Measurements from ENCODE around the gene RNF207.

The RNF207 gene

DNA sequence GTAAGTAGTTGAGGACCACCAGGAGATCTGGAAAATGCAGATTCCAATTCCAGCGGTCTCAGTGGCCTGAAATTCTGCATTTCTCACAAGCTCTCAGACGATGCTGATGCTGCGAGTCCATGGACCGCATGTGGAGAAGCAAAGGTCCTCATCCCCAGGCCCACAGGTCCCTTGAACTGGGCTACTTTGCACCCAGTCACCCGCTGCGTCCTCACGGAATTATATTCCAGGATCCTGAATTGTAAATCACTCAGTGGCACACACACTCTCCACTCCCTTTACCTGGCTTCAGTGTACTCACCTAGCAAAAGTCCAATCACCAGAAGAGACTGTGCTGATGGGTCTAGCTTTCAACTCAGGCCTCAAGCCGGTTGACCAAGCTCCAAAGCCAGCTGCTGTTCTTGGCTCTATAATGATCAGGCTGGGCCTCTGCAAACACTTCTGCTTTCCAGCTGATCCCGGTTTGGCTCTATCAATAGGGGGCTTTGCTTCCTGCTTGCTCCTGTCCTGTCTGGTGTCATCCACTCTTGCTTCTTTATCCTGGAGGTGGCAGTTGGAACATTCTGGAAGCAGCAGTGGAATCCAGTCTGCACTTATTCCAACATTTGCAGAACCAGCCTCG is 5.6 kb upstream of the RNF207 start:
- H3K27me3 ChIP-seq (replicated peaks in 2 of 5; ENCODE audit: control insufficient read depth in 4 of 5, insufficient read depth in 5 of 5, low read length in 4 of 5) = peaks cover 0 to 10% (median 3%) of the 10 kb centered on the region in 5 experiments
- no peaks in the 10 kb centered on the region for H3K9me3 ChIP-seq (ENCODE audit: control extremely low read depth in 1 of 5, control insufficient read depth in 4 of 5, insufficient read depth in 2 of 5, low read depth in 1 of 5, low read length in 4 of 5)
- peak overlapping the region in 6 of 7 experiments; percentile 84 to 99 (median 93) for H3K4me3 ChIP-seq (ENCODE audit: control insufficient read depth in 1 of 7, extremely low read depth in 1 of 7, insufficient read depth in 4 of 7, low read depth in 2 of 7, low read length in 6 of 7)
- ChIA-PET CTCF (interaction anchor here (1.0 to 1.2 kb wide), 4 partner anchors 12 to 35 kb away, joined by 3 to 5 read pairs (median 4); partner anchors contain the start of gene ICMT), POLR2A (no interaction called here)
- H3K27ac ChIP-seq (ENCODE audit: insufficient read depth in 1 of 2, low read depth in 1 of 2, low read length in 2 of 2, poor library complexity in 1 of 2, severe bottlenecking in 2 of 2) = peak overlapping the region; percentile 72 to 91
- H3K4me1 ChIP-seq (ENCODE audit: control extremely low read depth in 1 of 4, control insufficient read depth in 4 of 4, insufficient read depth in 4 of 4, low read length in 3 of 4) = peaks cover 19 to 33% (median 29%) of the 10 kb centered on the region in 4 experiments
- DNase-seq = no peak
- 87% methylated on average over 10 of the region's 10 CpGs for WGBS (ENCODE audit: insufficient coverage)
- peaks cover 0 to 17% (median 12%) of the 10 kb centered on the region in 4 experiments for H3K36me3 ChIP-seq (ENCODE audit: control insufficient read depth in 4 of 4, insufficient read depth in 4 of 4, low read length in 3 of 4)

DNA sequence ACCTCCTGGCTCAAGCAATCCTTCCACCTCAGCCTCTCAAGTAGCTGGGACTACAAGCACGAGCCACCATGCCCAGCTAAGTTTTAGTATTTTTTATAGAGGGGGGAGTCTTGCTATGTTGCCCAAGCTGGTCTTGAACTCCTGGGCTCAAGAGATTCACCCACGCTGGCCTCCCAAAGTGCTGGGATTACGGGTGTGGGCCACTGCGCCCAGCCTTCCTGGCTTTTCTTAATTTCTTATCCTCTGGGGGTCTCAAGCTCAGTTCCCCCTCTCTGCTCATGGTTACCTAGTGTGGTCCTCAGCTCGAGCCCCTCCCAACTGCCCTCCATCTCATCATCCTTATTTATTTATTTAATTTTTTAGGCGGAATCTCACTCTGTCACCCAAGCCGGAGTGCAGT is 3.7 kb upstream of the RNF207 start:
- H3K4me1 ChIP-seq (ENCODE audit: control extremely low read depth in 1 of 4, control insufficient read depth in 4 of 4, insufficient read depth in 4 of 4, low read length in 3 of 4) = peaks cover 19 to 42% (median 39%) of the 10 kb centered on the region in 4 experiments

DNA sequence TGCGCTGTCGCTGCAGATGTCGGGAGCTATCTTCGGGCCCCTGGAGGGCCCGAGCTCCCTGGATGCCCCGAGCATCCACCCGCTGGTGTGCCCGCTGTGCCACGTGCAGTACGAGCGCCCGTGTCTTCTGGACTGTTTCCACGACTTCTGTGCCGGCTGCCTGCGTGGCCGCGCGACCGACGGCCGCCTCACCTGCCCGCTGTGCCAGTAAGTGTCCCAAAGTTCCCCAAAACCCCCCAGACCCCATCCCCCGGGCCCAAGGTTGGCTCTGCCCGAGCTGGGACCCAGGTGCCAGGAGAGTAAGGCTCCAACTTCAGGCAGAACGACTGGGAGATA is 569 bp downstream of the RNF207 start:
- CTCF ChIA-PET = interaction anchor here (0.9 to 2.6 kb wide), 12 partner anchors 10 to 101 kb away, joined by 3 to 12 read pairs (median 3); partner anchors contain the start of gene ICMT
- Histone ChIP-seq H3K4me1 (ENCODE audit: control extremely low read depth in 1 of 4, control insufficient read depth in 4 of 4, insufficient read depth in 4 of 4, low read length in 3 of 4) (peaks cover 0 to 32% (median 28%) of the 10 kb centered on the region in 4 experiments), H3K4me3 (ENCODE audit: control insufficient read depth in 1 of 7, extremely low read depth in 1 of 7, insufficient read depth in 4 of 7, low read depth in 2 of 7, low read length in 6 of 7) (peak overlapping the region in 5 of 7 experiments; percentile 23 to 70 (median 57)), H3K36me3 (ENCODE audit: control insufficient read depth in 4 of 4, insufficient read depth in 4 of 4, low read length in 3 of 4) (no peaks in the 10 kb centered on the region), H3K9me3 (ENCODE audit: control extremely low read depth in 1 of 5, control insufficient read depth in 4 of 5, insufficient read depth in 2 of 5, low read depth in 1 of 5, low read length in 4 of 5) (no peaks in the 10 kb centered on the region), H3K27ac (ENCODE audit: insufficient read depth in 1 of 2, low read depth in 1 of 2, low read length in 2 of 2, poor library complexity in 1 of 2, severe bottlenecking in 2 of 2) (no peak overlapping the region), H3K27me3 (replicated peaks in 2 of 5; ENCODE audit: control insufficient read depth in 4 of 5, insufficient read depth in 5 of 5, low read length in 4 of 5) (peaks cover 4 to 59% (median 16%) of the 10 kb centered on the region in 5 experiments)
- no peak for DNase-seq
- POLR2A ChIA-PET = no interaction called here
- 4% methylated on average over 14 of the region's 25 CpGs for WGBS (ENCODE audit: insufficient coverage)

More for the DNA sequence above, 3.7 kb upstream of the RNF207 start:
- DNase-seq = no peak
- no peak overlapping the region for H3K27ac ChIP-seq (ENCODE audit: insufficient read depth in 1 of 2, low read depth in 1 of 2, low read length in 2 of 2, poor library complexity in 1 of 2, severe bottlenecking in 2 of 2)
- H3K27me3 ChIP-seq (replicated peaks in 2 of 5; ENCODE audit: control insufficient read depth in 4 of 5, insufficient read depth in 5 of 5, low read length in 4 of 5) = peaks cover 4 to 29% (median 7%) of the 10 kb centered on the region in 5 experiments
- POLR2A ChIA-PET = interaction anchor here (0.5 kb wide), 1 partner anchor 192 kb away, joined by 3 read pairs; no protein-coding TSS in a partner anchor
- whole genome bisulfite sequencing (ENCODE audit: insufficient coverage) = 100% methylated on average over 4 of the region's 7 CpGs
- H3K9me3 ChIP-seq (ENCODE audit: control extremely low read depth in 1 of 5, control insufficient read depth in 4 of 5, insufficient read depth in 2 of 5, low read depth in 1 of 5, low read length in 4 of 5) = no peaks in the 10 kb centered on the region
- CTCF ChIA-PET = interaction anchor here (0.6 kb wide), 1 partner anchor 61 kb away, joined by 3 read pairs; no protein-coding TSS in a partner anchor
- peaks cover 0 to 2% (median under 1%) of the 10 kb centered on the region in 4 experiments for H3K36me3 ChIP-seq (ENCODE audit: control insufficient read depth in 4 of 4, insufficient read depth in 4 of 4, low read length in 3 of 4)
- H3K4me3 ChIP-seq (ENCODE audit: control insufficient read depth in 1 of 7, extremely low read depth in 1 of 7, insufficient read depth in 4 of 7, low read depth in 2 of 7, low read length in 6 of 7) = no peak overlapping the region

DNA sequence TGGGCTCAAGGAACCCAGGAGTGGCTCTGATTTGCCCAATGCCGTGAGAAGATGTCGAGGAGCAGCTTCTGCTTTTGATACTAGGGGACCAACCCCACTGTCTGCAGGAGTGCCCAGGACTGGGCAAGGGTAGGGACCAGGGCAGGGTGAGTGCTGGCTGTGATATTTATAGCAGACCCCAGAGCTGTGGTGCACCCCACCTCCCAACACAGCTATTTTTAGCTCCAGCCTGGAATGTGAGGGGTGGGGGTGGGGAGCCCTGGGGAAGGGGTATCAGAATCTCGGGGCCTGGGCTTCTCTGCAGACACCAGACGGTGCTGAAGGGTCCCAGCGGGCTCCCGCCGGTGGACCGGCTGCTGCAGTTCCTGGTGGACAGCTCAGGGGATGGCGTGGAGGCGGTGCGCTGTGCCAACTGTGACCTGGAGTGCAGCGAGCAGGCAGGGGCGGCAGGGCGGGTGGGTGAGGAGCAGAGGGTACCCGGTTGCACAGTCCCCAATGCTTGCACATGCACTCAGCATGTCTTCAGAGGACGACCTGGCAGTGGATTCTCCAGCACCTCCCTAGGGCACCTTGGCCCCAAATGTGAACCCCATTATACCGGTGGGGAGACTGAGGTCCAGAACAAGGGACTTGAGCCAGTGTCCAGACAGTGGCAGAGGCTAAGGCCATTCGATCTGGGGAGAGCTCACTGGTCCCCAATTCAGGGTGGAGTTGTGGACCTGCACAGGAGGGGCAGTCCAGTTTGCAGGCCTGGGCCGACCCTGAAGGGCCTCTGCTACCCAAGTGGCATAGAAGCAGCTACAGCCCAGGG is 1.4 kb downstream of the RNF207 start:
- H3K9me3 ChIP-seq (ENCODE audit: control extremely low read depth in 1 of 5, control insufficient read depth in 4 of 5, insufficient read depth in 2 of 5, low read depth in 1 of 5, low read length in 4 of 5) = no peaks in the 10 kb centered on the region
- ChIA-PET POLR2A (no interaction called here), CTCF (interaction anchor here (0.9 to 2.6 kb wide), 11 partner anchors 9 to 102 kb away, joined by 3 to 12 read pairs (median 3); partner anchors contain the start of gene ICMT)
- H3K27ac ChIP-seq (ENCODE audit: insufficient read depth in 1 of 2, low read depth in 1 of 2, low read length in 2 of 2, poor library complexity in 1 of 2, severe bottlenecking in 2 of 2) = no peak overlapping the region
- H3K4me3 ChIP-seq (ENCODE audit: control insufficient read depth in 1 of 7, extremely low read depth in 1 of 7, insufficient read depth in 4 of 7, low read depth in 2 of 7, low read length in 6 of 7) = no peak overlapping the region
- H3K36me3 ChIP-seq (ENCODE audit: control insufficient read depth in 4 of 4, insufficient read depth in 4 of 4, low read length in 3 of 4) = no peaks in the 10 kb centered on the region
- peaks cover 4 to 59% (median 16%) of the 10 kb centered on the region in 5 experiments for H3K27me3 ChIP-seq (replicated peaks in 2 of 5; ENCODE audit: control insufficient read depth in 4 of 5, insufficient read depth in 5 of 5, low read length in 4 of 5)
- H3K4me1 ChIP-seq (ENCODE audit: control extremely low read depth in 1 of 4, control insufficient read depth in 4 of 4, insufficient read depth in 4 of 4, low read length in 3 of 4) = peaks cover 0 to 39% (median 34%) of the 10 kb centered on the region in 4 experiments
- peak in 2 of 3 donors; percentile 16 to 27 for DNase-seq
- 51% methylated on average over 16 of the region's 19 CpGs for WGBS (ENCODE audit: insufficient coverage)

- ChIA-PET POLR2A (no interaction called here), CTCF (interaction anchor here (0.7 to 2.6 kb wide), 5 partner anchors 9 to 176 kb away, joined by 3 to 12 read pairs (median 4); partner anchors contain the start of gene ICMT)
- Histone ChIP-seq H3K27ac (ENCODE audit: insufficient read depth in 1 of 2, low read depth in 1 of 2, low read length in 2 of 2, poor library complexity in 1 of 2, severe bottlenecking in 2 of 2) (no peak overlapping the region), H3K4me3 (ENCODE audit: control insufficient read depth in 1 of 7, extremely low read depth in 1 of 7, insufficient read depth in 4 of 7, low read depth in 2 of 7, low read length in 6 of 7) (no peak overlapping the region), H3K9me3 (ENCODE audit: control extremely low read depth in 1 of 5, control insufficient read depth in 4 of 5, insufficient read depth in 2 of 5, low read depth in 1 of 5, low read length in 4 of 5) (no peaks in the 10 kb centered on the region), H3K36me3 (ENCODE audit: control insufficient read depth in 4 of 4, insufficient read depth in 4 of 4, low read length in 3 of 4) (no peaks in the 10 kb centered on the region), H3K27me3 (replicated peaks in 2 of 5; ENCODE audit: control insufficient read depth in 4 of 5, insufficient read depth in 5 of 5, low read length in 4 of 5) (peaks cover 4 to 59% (median 16%) of the 10 kb centered on the region in 5 experiments), H3K4me1 (ENCODE audit: control extremely low read depth in 1 of 4, control insufficient read depth in 4 of 4, insufficient read depth in 4 of 4, low read length in 3 of 4) (peaks cover 0 to 45% (median 41%) of the 10 kb centered on the region in 4 experiments)
- DNase-seq = no peak
- 74% methylated on average over 7 of the region's 10 CpGs for WGBS (ENCODE audit: insufficient coverage)
Measured at GRCh38 chr1:6207921-6208320, 2.0 kb downstream of the RNF207 start.

DNA sequence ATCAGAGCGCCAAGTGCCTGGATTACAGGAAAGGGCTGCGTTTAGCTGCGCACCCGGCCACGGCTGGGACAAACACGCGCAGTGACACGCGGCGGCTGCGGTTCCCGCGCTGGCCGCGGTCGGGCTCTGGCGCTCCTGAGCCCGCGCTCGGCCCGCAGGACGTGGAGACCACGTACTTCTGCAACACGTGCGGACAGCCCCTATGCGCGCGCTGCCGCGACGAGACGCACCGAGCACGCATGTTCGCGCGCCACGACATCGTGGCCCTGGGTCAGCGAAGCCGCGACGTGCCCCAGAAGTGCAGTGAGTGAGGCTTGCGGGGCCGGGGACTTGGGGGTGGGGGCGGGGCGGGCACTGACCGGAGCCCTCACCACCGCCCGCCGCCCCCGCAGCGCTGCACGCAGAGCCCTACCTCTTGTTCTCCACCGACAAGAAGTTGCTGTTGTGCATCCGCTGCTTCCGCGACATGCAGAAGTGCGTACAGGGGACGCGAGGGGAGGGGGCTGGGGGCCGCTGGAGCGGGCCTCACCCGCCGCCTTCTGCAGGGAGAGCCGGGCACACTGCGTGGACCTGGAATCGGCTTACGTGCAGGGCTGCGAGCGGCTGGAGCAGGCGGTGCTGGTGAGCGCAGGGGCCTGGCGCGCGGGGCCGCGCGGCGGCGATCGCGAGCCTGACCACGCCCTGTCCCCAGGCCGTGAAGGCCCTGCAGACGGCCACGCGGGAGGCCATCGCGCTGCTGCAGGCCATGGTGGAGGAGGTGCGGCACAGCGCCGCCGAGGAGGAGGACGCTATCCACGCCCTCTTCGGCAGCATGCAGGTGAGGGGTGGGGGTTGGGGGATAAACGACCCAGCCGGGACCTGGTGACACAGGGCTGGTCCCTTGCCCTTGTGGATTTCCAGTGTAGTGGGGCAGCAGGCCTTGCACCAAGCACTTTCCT is 3.1 kb downstream of the RNF207 start:
- Histone ChIP-seq H3K9me3 (ENCODE audit: control extremely low read depth in 1 of 5, control insufficient read depth in 4 of 5, insufficient read depth in 2 of 5, low read depth in 1 of 5, low read length in 4 of 5) (peaks cover 0 to 3% (median 0%) of the 10 kb centered on the region in 5 experiments), H3K27me3 (replicated peaks in 2 of 5; ENCODE audit: control insufficient read depth in 4 of 5, insufficient read depth in 5 of 5, low read length in 4 of 5) (peaks cover 4 to 59% (median 19%) of the 10 kb centered on the region in 5 experiments), H3K36me3 (ENCODE audit: control insufficient read depth in 4 of 4, insufficient read depth in 4 of 4, low read length in 3 of 4) (no peaks in the 10 kb centered on the region), H3K27ac (ENCODE audit: insufficient read depth in 1 of 2, low read depth in 1 of 2, low read length in 2 of 2, poor library complexity in 1 of 2, severe bottlenecking in 2 of 2) (no peak overlapping the region), H3K4me3 (ENCODE audit: control insufficient read depth in 1 of 7, extremely low read depth in 1 of 7, insufficient read depth in 4 of 7, low read depth in 2 of 7, low read length in 6 of 7) (peak overlapping the region in 5 of 7 experiments; percentile 10 to 66 (median 48)), H3K4me1 (ENCODE audit: control extremely low read depth in 1 of 4, control insufficient read depth in 4 of 4, insufficient read depth in 4 of 4, low read length in 3 of 4) (peaks cover 0 to 47% (median 42%) of the 10 kb centered on the region in 4 experiments)
- ChIA-PET CTCF (interaction anchor here (0.7 to 2.6 kb wide), 6 partner anchors 11 to 175 kb away, joined by 3 to 10 read pairs (median 3); no protein-coding TSS in a partner anchor), POLR2A (no interaction called here)
- DNase-seq = peak in 2 of 3 donors; percentile 61 to 70
- 1% methylated on average over 68 of the region's 99 CpGs for WGBS (ENCODE audit: insufficient coverage)

Data from common myeloid progenitor, CD34-positive (primary cell).